Fibroblast of skin of scalp (primary cell): ENCODE results near the gene OSBPL5.
"Not testable (repeated sequence)": the region's sequence is repeated elsewhere in the genome, so short reads cannot be mapped to it uniquely, and the experiment has no call there.

Experiments
- DNase-seq: peaks from one replicate; pipeline ENCODE4 v3.0.0-alpha.2; 2013

The OSBPL5 gene

GRCh38 chr11:3181725-3182461 is 16.8 kb upstream of the OSBPL5 start:
- DNase-seq: no peak

- DNase-seq: no peak
Observed at GRCh38 chr11:3180869-3181268, 15.8 kb upstream of the OSBPL5 start.

GRCh38 chr11:3178349-3178748 is 13.2 kb upstream of the OSBPL5 start:
- DNase-seq: peak; percentile 63

- DNase-seq: peak; percentile 40
Observed at GRCh38 chr11:3177931-3178330, 12.8 kb upstream of the OSBPL5 start.

- DNase-seq: no peak
Observed at GRCh38 chr11:3176487-3176886, 11.4 kb upstream of the OSBPL5 start.

GRCh38 chr11:3175194-3175593 is 10.1 kb upstream of the OSBPL5 start:
- no peak for DNase-seq

- DNase-seq: no peak
Observed at GRCh38 chr11:3174387-3174786, 9.3 kb upstream of the OSBPL5 start.

- DNase-seq: no peak
Observed at GRCh38 chr11:3173795-3174194, 8.7 kb upstream of the OSBPL5 start.

- no peak for DNase-seq
Observed at GRCh38 chr11:3171931-3172560, 6.9 kb upstream of the OSBPL5 start.

GRCh38 chr11:3170756-3171650 is 5.9 kb upstream of the OSBPL5 start:
- no peak for DNase-seq

GRCh38 chr11:3170044-3170755 is 5.1 kb upstream of the OSBPL5 start:
- DNase-seq: no peak

GRCh38 chr11:3169255-3170043 is 4.3 kb upstream of the OSBPL5 start:
- peak; percentile 71 for DNase-seq

GRCh38 chr11:3168742-3169254 is 3.7 kb upstream of the OSBPL5 start:
- DNase-seq: not testable (repeated sequence)

GRCh38 chr11:3167143-3168119 is 2.3 kb upstream of the OSBPL5 start:
- DNase-seq: no peak

- no peak for DNase-seq
Observed at GRCh38 chr11:3166268-3167142, 1.4 kb upstream of the OSBPL5 start.

- DNase-seq: no peak
Observed at GRCh38 chr11:3165916-3166267, 782 bp upstream of the OSBPL5 start.

GRCh38 chr11:3164552-3165151 is 458 bp downstream of the OSBPL5 start:
- DNase-seq: no peak

- no peak for DNase-seq
Observed at GRCh38 chr11:3164138-3164551, 965 bp downstream of the OSBPL5 start.
